GM12873 (cell line): ENCODE data around the gene HDDC3.

Experiments used
- TF ChIP-seq, protein P1 (sequence below): IDR thresholded peaks from 2 replicates; pipeline ENCODE4 v1.5.1; 2012; ENCODE audit warnings: low read depth, mild to moderate bottlenecking, moderate library complexity, low read length, control low read depth; ENCODE audit not compliant: insufficient read depth; ENCODE audit errors: missing control alignments

The HDDC3 gene

DNA sequence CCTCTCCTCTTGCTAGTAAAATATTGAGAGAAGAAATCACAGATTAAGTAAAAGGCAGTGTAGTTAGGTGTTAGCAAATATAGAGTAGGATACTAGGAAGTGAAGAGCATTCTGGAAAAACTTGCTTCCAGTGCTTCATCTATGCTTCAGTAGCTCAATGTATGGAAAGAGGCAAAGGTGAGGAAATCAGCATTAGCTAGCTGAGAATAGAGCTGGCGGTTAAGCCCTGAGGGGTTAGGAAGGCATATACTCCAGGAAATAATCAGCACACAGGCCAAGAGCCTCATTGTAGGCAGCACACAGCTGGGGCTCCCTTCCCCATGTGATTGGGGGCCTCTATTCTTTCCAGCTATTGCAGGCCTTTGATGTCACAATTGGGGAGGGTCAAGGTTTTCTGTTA is 36.1 kb upstream of the HDDC3 start:
- TF ChIP-seq, protein P1, sequence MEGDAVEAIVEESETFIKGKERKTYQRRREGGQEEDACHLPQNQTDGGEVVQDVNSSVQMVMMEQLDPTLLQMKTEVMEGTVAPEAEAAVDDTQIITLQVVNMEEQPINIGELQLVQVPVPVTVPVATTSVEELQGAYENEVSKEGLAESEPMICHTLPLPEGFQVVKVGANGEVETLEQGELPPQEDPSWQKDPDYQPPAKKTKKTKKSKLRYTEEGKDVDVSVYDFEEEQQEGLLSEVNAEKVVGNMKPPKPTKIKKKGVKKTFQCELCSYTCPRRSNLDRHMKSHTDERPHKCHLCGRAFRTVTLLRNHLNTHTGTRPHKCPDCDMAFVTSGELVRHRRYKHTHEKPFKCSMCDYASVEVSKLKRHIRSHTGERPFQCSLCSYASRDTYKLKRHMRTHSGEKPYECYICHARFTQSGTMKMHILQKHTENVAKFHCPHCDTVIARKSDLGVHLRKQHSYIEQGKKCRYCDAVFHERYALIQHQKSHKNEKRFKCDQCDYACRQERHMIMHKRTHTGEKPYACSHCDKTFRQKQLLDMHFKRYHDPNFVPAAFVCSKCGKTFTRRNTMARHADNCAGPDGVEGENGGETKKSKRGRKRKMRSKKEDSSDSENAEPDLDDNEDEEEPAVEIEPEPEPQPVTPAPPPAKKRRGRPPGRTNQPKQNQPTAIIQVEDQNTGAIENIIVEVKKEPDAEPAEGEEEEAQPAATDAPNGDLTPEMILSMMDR: no peak

DNA sequence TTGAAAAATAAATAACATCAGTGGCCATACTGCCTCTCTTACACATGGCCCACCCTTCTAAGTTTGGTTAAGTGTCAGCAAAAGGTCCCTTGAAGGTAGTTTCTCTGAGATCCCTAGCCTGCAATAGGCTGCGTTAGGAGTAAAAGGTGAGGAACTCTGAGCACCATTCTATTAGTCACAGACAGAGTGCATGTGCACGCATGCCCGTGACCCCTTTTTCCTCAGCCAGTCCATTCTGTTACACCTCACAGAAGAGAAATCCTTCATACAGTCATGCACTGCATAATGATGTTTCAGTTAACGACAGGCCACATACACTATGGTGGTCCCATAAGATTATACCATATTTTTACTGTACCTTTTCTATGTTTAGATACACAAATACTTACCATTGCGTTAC is 34.9 kb upstream of the HDDC3 start:
- TF ChIP-seq, protein P1: no peak

DNA sequence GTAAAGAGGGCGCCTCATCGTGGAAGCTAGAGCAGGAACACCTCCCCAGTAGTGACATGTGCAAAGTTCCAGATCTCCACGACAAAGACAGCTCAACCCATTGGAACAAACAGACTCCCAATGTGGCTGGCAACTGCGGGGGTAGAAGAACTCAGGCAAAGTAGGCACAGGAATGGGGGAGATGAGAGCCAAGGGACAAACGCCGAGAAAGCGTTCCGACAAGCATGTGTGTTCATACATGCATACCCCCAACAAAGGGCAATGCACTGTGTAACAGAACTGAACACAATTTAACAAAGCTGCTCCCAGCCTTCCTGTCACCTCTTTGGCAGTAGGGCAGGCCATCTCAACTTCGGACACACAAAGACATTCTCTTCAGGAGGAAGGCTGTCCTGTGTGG is 33.9 kb upstream of the HDDC3 start:
- TF ChIP-seq, protein P1: no peak

DNA sequence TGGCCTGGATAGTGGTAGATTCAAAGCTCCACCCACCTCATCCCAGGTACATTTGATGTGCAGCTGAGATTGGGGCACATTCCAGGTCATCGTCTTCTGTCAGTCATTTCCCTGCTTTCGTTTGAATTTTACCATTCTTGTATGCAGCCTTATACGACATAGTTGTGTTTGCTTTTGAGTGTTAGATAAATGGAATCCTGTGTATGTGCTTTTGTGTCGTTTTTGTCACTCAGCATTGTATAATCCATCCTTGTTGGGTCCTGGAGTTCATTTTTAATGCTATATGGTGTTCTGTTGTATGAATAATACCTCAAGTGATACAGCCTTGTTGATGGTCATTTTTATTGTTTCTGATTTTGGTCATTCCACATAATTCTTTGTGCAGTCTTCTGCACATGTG is 29.7 kb upstream of the HDDC3 start:
- TF ChIP-seq, protein P1: no peak

DNA sequence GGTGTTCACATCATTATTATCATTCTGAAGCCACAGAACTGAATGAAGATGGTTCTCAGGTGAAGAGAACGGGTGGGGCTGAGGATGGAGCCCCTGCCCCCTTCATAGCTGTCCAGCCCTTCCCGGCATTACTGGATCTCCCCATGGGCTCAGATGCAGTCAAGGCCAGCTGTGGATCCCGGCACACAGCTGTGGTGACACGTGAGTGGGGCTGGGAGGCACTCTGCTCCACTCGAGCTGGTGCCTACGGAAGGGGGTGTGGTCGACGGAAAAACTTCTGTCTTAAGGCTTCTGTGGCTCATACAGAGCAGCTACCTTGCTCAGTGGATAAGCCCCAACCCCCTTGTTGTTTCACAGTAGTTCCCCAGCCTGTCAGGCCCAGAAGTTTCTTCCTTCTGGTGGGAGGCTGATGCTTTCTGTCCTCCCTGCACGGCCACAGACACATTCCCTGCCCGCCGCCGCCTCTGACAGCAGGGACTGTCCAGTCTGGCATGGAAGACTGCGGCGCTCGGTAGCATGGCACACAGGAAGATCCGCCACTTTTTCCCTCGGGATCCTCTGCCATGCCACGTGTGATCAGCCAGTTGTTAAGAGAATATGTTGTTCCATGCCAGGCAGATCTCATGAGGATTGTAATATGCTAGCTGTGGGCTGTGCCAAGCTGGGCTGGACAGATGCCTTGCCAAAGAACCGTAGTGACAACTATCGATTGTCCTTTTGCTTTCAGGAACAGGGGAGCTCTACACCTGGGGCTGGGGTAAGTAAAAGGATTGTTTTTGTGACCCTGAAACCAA is 28.1 kb upstream of the HDDC3 start:
- TF ChIP-seq, protein P1: no peak

DNA sequence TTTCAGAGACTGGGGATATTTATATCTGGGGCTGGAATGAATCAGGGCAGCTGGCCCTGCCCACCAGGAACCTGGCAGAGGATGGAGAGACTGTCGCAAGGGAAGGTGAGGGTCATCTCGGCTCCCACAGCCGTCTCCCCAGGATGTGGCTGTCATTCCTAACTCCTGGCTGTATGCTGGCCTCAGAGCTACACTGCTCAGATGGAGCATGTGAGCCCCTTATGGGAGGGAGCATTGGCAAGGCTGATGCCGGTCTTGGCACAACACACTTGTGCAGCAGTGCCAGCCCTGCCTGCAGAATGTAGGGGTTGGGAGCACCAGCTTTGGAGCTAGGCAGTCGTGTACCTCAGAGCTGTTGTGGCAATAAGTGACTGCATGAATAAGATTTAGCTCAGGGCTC is 27.5 kb upstream of the HDDC3 start:
- TF ChIP-seq, protein P1: no peak

DNA sequence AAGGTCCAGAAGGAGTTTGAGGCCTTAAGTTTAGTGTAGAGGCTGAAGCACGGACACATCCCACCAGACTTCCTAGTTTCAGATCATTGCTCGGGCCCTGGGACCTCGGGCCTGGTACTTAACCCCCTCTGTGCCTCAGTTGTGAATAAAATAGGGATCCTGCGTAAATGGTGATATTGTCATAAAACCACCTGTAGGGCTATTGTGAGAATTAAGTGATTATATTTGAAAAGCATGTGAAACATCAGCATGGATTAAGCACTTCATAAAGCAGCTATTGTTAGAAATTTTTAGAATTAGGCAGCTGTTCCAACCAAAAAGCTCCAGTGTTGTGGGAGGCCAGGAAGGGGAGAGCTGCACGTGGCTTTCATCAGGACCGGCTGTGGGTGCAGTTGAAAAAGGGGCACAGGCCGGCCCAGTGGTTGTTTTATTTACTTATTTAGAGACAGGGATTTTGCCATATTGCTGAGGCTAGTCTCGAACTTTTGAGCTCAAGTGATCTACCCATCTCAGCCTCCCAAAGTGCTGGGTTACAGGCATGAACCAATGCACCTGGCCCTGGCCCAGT is 26.8 kb upstream of the HDDC3 start:
- TF ChIP-seq, protein P1: no peak
